GM19193 (cell line): ENCODE results near the gene ERP27.
A peak's percentile ranks its signal among the peaks of the same experiment; 100 is the strongest.

Source experiments
- POLR2A ChIP-seq: IDR thresholded peaks from 4 replicates; pipeline ENCODE4 v1.6.1; 2011; ENCODE audit not compliant: insufficient read depth, insufficient read length; ENCODE audit errors: extremely low read depth

ERP27 gene

DNA sequence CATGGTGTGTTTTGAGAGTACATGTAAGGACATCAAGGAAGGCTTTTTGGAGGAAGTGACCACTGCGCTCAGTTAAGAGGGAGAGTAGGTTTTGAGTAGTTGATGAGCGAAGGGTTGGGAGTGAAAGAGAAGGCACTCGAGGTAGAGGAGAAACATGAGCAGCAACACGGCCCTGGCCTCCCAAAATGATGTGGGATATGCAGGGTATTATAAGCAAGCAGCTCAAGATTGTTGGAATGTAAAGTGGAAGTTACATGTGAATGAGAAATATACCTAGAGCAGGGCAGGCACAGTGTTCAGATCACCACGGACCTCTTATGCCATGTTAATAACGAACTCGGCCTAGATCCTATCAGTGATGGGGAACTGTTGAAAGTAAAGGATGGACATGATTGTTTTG lies 25.2 kb upstream of the ERP27 start:
- TF ChIP-seq POLR2A, result no peak

- TF ChIP-seq POLR2A, result no peak
Observed at GRCh38 chr12:14962797-14963196, 24.5 kb upstream of the ERP27 start.

DNA sequence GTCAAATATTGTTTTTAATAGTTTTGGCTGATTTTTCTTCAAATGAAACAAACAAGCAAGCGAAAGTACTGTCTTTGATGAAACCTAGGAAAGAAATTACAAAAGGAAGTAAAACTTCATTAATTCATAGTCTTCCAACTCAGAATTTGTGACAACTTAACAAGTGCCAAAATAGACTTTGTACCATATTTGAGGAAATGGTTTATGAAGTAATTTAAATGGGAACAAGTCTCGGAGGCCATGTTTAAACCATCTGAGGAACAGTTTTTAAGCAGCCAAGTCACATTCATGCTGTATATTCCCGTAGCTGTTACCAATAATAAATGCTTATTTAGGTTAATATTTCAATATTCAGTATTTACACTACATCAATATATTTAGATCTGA lies 23.8 kb upstream of the ERP27 start:
- TF ChIP-seq POLR2A, result no peak

DNA sequence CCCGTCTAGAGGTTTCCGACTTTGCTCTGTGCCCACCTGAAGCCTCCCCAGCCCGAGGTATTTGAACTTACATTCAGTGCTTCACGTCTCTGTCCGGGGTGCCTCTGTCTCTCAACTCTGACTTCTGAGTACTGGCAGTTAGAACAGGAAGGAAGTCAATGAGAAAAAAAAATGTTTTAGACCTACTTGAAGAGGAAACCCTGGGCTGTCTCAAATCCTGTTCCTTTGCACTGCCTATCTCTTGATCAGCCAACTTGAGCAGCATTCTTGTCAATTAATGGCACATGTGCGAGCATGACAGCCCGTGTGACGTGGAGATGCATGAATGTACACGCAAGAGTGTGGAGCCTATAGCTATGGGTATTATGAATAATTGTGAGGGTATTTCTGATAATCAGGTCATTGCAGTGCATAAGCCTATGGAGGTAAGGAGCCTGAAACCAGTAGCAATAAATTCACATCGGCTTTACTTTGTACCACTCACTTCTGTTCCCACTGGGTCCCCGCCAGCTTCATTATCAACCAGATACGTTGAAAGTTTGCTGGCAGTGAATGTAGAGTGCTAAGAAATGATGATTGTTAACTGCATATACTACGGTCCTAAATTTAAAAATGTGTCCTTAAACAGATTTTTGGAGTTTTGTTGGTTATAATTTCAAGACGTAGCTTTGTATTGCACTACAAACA lies 23.3 kb upstream of the ERP27 start, which contains the start of gene ARHGDIB:
Gene ARHGDIB, minus strand, starts transcription at position 136 of the 687 bp plus-strand sequence. CDS start 10,889 bp downstream, outside the sequence.
- TF ChIP-seq POLR2A, result peak; percentile 72

DNA sequence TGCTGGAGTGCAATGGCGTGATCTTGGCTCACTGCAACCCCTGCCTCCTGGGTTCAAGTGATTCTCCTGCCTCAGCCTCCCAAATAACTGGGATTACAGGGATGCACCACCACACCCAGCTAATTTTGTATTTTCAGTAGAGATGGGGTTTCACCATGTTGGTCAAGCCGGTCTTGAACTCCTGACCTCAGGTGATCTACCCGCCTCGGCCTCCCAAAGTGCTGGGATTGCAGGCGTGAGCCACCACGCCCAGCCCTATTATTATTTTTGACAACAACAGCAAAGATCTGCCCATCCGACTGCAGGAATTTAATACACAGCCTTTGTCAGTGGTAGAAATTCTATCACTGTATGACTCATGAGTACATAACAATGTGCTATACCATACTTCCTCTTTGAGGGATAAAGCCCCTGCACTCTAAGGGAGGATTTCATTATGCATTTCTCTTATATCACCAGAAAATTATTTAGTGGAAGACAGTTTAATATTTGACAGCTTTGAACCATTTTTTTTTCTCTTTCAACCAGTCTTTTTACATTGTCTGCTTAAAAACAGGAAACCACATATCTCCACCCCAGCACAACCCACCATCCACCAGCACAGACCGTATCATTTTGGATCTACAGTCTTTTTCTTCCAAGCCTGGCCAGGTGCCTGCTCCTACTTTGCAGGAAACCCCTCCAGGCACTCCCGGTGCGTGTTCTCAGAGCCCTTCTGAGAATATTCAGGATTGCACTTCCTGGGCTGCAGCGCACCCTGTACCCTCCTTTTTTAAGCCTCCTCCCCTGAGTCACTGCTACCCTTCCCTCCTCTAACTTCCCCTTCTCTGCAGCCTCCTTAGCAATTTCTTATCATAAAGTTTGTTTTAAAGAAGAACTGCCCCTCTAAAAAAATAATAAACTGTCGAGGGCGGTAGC lies 22.5 kb upstream of the ERP27 start:
- no peak for TF ChIP-seq POLR2A

GRCh38 chr12:14959916-14960496 lies 21.7 kb upstream of the ERP27 start:
- TF ChIP-seq POLR2A, result no peak

DNA sequence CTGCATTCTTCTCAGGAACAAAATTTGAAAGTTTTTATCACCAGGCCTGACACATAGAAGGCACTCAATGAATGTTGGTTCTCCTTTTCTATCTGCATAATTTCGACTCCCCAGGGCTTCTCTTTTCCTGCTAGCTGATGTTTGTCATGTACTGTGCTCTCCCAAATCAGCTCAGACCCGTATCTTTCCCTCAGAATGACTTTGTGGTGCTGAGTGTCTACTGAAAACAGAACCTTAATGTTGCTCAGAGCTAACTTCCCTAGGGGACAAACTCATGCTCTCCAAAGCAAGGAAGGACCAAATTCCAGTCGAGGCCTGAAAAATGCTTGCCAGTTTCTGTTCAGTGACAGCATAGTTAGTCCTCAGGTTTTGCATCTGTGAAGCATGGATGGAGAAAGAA lies 21.1 kb upstream of the ERP27 start:
- TF ChIP-seq POLR2A, result no peak

DNA sequence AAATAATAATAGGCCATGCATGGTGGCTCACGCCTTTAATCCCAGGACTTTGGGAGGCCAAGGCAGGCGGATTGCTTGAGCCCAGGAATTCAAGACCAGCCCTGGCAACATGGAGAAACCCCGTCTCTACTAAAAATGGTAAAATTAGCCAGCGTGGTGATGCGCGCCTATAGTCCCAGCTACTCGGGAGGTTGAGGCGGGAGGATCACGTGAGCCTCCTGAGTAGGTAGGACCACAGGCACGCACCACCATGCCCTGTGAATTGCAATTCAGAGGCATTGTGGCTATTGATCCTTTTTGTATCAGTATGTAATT lies 20.7 kb upstream of the ERP27 start:
- TF ChIP-seq POLR2A, result no peak

DNA sequence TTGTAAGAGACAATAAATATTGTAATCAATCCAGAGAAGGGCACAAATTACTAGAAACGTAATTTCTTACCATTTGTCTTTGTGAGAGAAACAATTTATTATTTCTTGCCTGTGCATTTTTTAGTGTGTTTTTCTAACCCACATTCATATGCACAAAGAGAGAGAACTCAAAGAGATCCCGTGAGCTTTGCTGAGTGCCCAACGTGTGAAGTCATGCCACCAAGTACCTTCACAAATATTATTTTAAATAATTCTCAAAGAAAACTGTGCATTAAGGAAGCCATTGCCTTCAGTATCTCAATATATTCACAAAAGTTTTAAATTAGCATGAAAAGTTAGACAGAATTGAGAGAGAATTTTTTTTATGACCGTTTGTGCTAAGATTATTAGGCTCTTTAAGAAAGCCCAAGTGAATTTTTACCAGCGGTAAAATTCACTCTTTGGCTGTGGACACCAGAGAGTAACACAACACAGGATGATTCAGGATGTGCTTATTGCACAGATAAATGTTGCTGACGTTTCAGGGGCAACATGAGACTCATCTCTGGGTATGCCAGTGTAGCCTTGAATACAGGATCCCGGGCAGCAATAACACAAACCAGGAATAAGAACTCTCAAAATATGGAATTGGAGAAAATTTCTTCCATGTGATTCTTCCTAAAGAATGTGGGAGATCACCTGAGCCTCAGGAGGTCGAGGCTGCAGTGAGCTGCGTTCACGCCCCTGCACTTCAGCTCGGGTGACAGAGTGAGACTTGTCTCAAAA lies 20.2 kb upstream of the ERP27 start:
- TF ChIP-seq POLR2A, result no peak

GRCh38 chr12:14957551-14958168 lies 19.3 kb upstream of the ERP27 start:
- no peak for TF ChIP-seq POLR2A

DNA sequence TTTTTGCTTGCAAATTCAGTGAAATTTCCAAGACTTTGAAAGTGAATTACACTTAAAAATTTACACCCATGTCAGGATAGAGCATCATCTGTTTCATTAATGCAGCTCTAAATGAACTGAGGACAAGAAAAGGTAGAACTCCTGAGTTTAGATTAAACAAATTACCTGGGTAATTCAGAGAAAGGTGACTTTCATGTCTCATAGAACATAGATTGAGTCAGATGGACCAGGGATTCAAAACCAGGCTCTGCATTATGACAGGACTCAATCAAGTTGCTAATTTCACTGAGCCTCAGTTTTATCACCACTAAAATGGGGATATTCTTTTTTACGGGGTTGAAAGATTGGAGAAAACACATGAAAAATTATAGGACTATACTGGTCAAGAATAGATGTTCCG lies 18.6 kb upstream of the ERP27 start:
- TF ChIP-seq POLR2A, result no peak

DNA sequence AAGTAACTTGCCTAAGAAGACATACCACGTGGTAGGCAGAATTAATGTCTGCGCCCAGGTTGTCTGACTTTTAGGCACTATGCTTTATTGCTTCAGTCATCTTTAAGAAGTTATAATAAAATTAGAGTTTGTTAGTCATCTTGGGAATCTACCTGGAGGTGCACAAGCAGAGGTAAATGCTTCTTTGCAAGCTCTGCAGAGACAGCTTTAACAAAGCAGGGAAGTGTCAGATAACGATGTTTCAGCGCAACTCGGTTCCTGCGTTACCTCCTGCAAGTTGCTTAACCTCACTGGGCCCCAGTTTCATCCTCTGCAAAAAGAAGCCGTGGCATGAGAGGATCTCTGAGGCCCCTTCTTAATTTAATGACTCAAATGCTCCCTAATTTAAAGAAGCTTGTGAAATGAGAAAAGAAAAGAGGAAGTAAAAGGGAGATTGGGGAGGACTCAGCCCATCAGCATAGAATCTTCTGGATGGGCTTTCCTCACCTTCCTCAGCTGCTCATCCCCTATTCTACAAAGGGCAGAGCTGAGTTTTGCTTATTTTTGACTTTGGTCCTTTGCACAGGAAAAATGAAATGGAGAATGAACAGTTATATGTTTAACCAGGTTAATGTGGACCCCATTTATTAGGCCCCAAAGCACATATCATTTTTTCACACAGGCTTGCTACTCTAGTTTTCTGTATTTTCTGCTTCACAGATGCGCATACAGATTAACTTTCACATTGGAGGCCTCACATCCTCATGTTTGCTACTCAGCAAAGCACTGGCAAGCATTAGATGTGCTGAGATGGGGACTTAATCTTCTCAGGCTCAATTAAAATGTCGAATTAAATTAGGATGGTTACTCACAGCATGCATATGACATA lies 17.9 kb upstream of the ERP27 start:
- no peak for TF ChIP-seq POLR2A

- TF ChIP-seq POLR2A, result no peak
Observed at GRCh38 chr12:14954269-14954668, 15.9 kb upstream of the ERP27 start.

GRCh38 chr12:14953752-14954151 lies 15.4 kb upstream of the ERP27 start:
- no peak for TF ChIP-seq POLR2A
